Stomach (tissue), 9 donors: ENCODE measurements around the gene NRDE2. TPM values are rescaled to one million over a fixed set of nuclear protein-coding genes. Genes with fewer than 3 reads are reported as not detected.

ENCODE experiments used
- DNase-seq, 2 donors: peaks; one replicate each; pipeline versions ENCODE4 v3.0.0 to v3.0.0-alpha.2; 2013 to 2019
- H3K27ac ChIP-seq, 5 donors: fragments of 200-600 bp in 4 of 5; sonication (generic) in 4 of 5; one replicate each; pipeline ENCODE4 v1.5.1; 2013 to 2019; ENCODE audit warnings: mild to moderate bottlenecking in 1 of 5, moderate library complexity in 1 of 5
- H3K27me3 ChIP-seq, 3 donors: fragments of 200-600 bp; sonication (generic); one replicate each; pipeline ENCODE4 v1.5.1; 2017 to 2019; ENCODE audit warnings: mixed run types in 1 of 3
- H3K36me3 ChIP-seq, 4 donors: fragments of 200-600 bp; sonication (generic); 1 replicate in 3 of 4; 2 replicates in 1 of 4; pipeline ENCODE4 v1.5.1; 2016 to 2019
- H3K4me1 ChIP-seq, 4 donors: fragments of 200-600 bp; sonication (generic); one replicate each; pipeline ENCODE4 v1.5.1; 2016 to 2019
- H3K4me3 ChIP-seq, 4 donors: fragments of 200-600 bp; sonication (generic) in 3 of 4; one replicate each; pipeline ENCODE4 v1.5.1; 2016 to 2019; ENCODE audit warnings: mild to moderate bottlenecking in 1 of 4
- H3K9me3 ChIP-seq, 4 donors: fragments of 200-600 bp; sonication (generic); one replicate each; pipeline ENCODE4 v1.5.1; 2016 to 2019
- EP300 ChIP-seq: sonication (generic); formaldehyde crosslinking; IDR thresholded peaks from one replicate; pipeline ENCODE4 v1.6.1; 2017; ENCODE audit warnings: antibody characterized with exemption
- POLR2A ChIP-seq, 4 donors: fragments of 450-650 bp; IDR thresholded peaks; one replicate each; pipeline ENCODE4 v1.6.1; 2016; ENCODE audit warnings: antibody characterized with exemption in 4 of 4, control low read depth in 2 of 4, mild to moderate bottlenecking in 1 of 4, moderate library complexity in 1 of 4
- POLR2AphosphoS5 ChIP-seq, 3 donors: sonication (generic); formaldehyde crosslinking; IDR thresholded peaks; one replicate each; pipeline ENCODE4 v1.6.1; 2016; ENCODE audit warnings: antibody characterized with exemption in 3 of 3
- WGBS, 5 donors: extraction: QIAGEN DNeasy Blood & Tissue Kit in 3 of 5; methylation state at CpG; one replicate each; pipeline versions ENCODE4 v1.1.5 to v1.1.7; 2013 to 2018; 5-methylcytosine and 5-hydroxymethylcytosine counted together
- intact Hi-C: fragments of 100-400 bp; cut with DNase I; formaldehyde crosslinking; loops from one replicate; pipeline ENCODE4 v1.15.1; 2023; ENCODE audit warnings: low total_unique reads
- polyA plus RNA-seq, 3 donors: library from polyadenylated mRNA; stranded (reverse); fragments of 200-250 nt; gene quantifications; one replicate each; pipeline ENCODE4 v1.2.3, GENCODE V29; 2013
- total RNA-seq, 5 donors: library from RNA; depleted of rRNA; stranded (reverse); fragments of >200 nt; gene quantifications; one replicate each; pipeline versions ENCODE4 v1.1.0 to v1.2.3, GENCODE V29; 2014 to 2016
- TF ChIP-seq, protein P1 (sequence below), 7 experiments: fragments of 450-650 bp in 4 of 7; fragments of 200-600 bp in 3 of 7; sonication (generic) in 3 of 7; IDR thresholded peaks; one replicate each; pipeline ENCODE4 v1.5.1; 2016 to 2019; ENCODE audit warnings: antibody characterized with exemption in 7 of 7, control low read depth in 2 of 7, mild to moderate bottlenecking in 1 of 7
- donor health status: healthy with polysubstance abuse.
- donor health status: Bipolar disorder and iron deficiency.
- donor health status: healthy.

Gene NRDE2
- total and polyA plus RNA-seq, 8 donors: 5.7 to 34.8 (median 15.7) TPM

- DNase-seq: no peak
- no peaks in the 10 kb centered on the region for H3K27me3 ChIP-seq
- intact Hi-C loops: no loop called here
Measured at GRCh38 chr14:90378249-90378648, 46.5 kb upstream of the NRDE2 start.

GRCh38 chr14:90375934-90376333 is 44.2 kb upstream of the NRDE2 start:
- no peak for TF ChIP-seq POLR2AphosphoS5 (IDR thresholded peaks at IDR 0.05)
- Histone ChIP-seq H3K4me1 (peaks cover 0 to 6% (median 2%) of the 10 kb centered on the region in 4 donors), H3K4me3 (no peak overlapping the region), H3K27ac (no peak overlapping the region), H3K27me3 (no peaks in the 10 kb centered on the region), H3K36me3 (no peaks in the 10 kb centered on the region), H3K9me3 (no peaks in the 10 kb centered on the region)
- WGBS, 5 donors: 74 to 83% (median 77%) methylated on average over 4 of the region's 4 CpGs
- no peak for DNase-seq
- intact Hi-C loops: no loop called here

More at GRCh38 chr14:90378249-90378648, 46.5 kb upstream of the NRDE2 start:
- Histone ChIP-seq H3K36me3 (no peaks in the 10 kb centered on the region), H3K4me3 (no peak overlapping the region), H3K9me3 (no peaks in the 10 kb centered on the region), H3K4me1 (peaks cover 13 to 20% (median 16%) of the 10 kb centered on the region in 4 donors), H3K27ac (no peak overlapping the region)
- TF ChIP-seq POLR2A (IDR thresholded peaks at IDR 0.05) (no peak), EP300 (no peak), POLR2AphosphoS5 (IDR thresholded peaks at IDR 0.05) (no peak)
- TF ChIP-seq, protein P1, sequence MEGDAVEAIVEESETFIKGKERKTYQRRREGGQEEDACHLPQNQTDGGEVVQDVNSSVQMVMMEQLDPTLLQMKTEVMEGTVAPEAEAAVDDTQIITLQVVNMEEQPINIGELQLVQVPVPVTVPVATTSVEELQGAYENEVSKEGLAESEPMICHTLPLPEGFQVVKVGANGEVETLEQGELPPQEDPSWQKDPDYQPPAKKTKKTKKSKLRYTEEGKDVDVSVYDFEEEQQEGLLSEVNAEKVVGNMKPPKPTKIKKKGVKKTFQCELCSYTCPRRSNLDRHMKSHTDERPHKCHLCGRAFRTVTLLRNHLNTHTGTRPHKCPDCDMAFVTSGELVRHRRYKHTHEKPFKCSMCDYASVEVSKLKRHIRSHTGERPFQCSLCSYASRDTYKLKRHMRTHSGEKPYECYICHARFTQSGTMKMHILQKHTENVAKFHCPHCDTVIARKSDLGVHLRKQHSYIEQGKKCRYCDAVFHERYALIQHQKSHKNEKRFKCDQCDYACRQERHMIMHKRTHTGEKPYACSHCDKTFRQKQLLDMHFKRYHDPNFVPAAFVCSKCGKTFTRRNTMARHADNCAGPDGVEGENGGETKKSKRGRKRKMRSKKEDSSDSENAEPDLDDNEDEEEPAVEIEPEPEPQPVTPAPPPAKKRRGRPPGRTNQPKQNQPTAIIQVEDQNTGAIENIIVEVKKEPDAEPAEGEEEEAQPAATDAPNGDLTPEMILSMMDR (IDR thresholded peaks at IDR 0.05): no peak
- WGBS, 5 donors: 64 to 82% (median 78%) methylated on average over 6 of the region's 6 CpGs

DNA sequence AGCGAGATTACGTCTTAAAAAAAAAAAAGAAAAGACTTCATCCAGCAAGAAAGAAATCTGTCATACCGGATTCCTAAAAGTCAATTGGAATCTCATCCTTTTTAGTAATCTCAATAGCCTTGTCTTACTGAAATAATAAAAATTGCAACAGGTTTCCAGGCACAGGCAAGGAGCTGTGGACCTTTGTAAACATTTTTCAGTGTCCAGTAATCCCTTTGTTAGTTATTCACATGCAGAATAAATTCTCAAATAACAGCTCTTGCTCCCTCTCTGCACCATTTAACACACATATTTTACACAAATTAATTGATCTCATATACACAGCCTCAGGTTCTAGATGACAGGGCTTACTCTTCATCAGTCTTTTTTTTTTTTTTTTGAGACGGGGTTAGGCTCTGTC is 43.1 kb upstream of the NRDE2 start:
- H3K4me1 ChIP-seq: no peaks in the 10 kb centered on the region
- TF ChIP-seq POLR2A (IDR thresholded peaks at IDR 0.05) (no peak), EP300 (no peak), POLR2AphosphoS5 (IDR thresholded peaks at IDR 0.05) (no peak)
- TF ChIP-seq, protein P1 (IDR thresholded peaks at IDR 0.05): no peak
- intact Hi-C loops: no loop called here
- WGBS, 5 donors: 91 to 95% (median 91%) methylated on average over 4 of the region's 4 CpGs
- no peaks in the 10 kb centered on the region for H3K9me3 ChIP-seq
- no peak for DNase-seq
- H3K4me3 ChIP-seq: no peak overlapping the region
- H3K27me3 ChIP-seq: no peaks in the 10 kb centered on the region
- no peak overlapping the region for H3K27ac ChIP-seq
- no peaks in the 10 kb centered on the region for H3K36me3 ChIP-seq

DNA sequence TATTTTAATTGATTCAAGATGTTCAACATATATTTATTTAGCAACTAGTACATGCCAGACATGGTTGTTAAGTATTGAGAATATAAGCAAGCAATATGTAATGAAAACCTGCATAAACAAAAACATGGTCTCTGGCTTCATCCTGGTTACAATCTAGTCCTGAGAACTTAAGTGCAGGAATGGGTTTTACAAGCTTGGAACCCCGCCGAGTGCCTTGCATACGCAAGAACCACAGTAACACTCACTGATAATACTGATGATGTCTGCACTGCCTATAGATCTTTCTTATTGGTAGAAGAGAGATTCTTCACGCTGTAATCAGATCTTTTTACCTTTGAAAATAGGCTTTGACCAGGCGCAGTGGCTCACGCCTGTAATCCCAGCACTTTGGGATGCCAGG is 42.1 kb upstream of the NRDE2 start:
- 78 to 95% (median 94%) methylated on average over 6 of the region's 6 CpGs for WGBS, 5 donors
- no peaks in the 10 kb centered on the region for H3K27me3 ChIP-seq
- DNase-seq: no peak
- intact Hi-C loops: no loop called here
- H3K4me3 ChIP-seq: no peak overlapping the region
- no peak overlapping the region for H3K27ac ChIP-seq
- TF ChIP-seq EP300: no peak
- TF ChIP-seq, protein P1 (IDR thresholded peaks at IDR 0.05): no peak
- TF ChIP-seq POLR2A (IDR thresholded peaks at IDR 0.05): no peak
- TF ChIP-seq POLR2AphosphoS5 (IDR thresholded peaks at IDR 0.05): no peak
- no peaks in the 10 kb centered on the region for H3K4me1 ChIP-seq
- no peaks in the 10 kb centered on the region for H3K9me3 ChIP-seq
- no peaks in the 10 kb centered on the region for H3K36me3 ChIP-seq

GRCh38 chr14:90368946-90369721 is 37.4 kb upstream of the NRDE2 start:
- H3K27me3 ChIP-seq: no peaks in the 10 kb centered on the region
- TF ChIP-seq, protein P1 (IDR thresholded peaks at IDR 0.05): peak in 2 of 7 experiments; percentile 18 to 31
- TF ChIP-seq POLR2AphosphoS5 (IDR thresholded peaks at IDR 0.05): no peak
- 43 to 57% (median 50%) methylated on average over 1 of the region's 1 CpG for WGBS, 5 donors
- H3K4me1 ChIP-seq: no peaks in the 10 kb centered on the region
- H3K9me3 ChIP-seq: no peaks in the 10 kb centered on the region
- no peak overlapping the region for H3K4me3 ChIP-seq
- DNase-seq: peak in 1 of 2 donors; percentile 32
- H3K27ac ChIP-seq: no peak overlapping the region
- intact Hi-C loops: no loop called here
- H3K36me3 ChIP-seq: no peaks in the 10 kb centered on the region
